Measurements from ENCODE around the gene TMBIM1.

The TMBIM1 gene

GRCh38 chr2:218305383-218305782 is 13.1 kb upstream of the TMBIM1 start:
- Histone ChIP-seq H3K4me3 (ENCODE audit: insufficient read depth, low read depth, low read length) (no peak overlapping the region), H3K27ac (ENCODE audit: insufficient read depth, low read depth, low read length, poor library complexity, severe bottlenecking) (no peak overlapping the region), H3K4me1 (ENCODE audit: control insufficient read depth, insufficient read depth, low read length) (no peaks in the 10 kb centered on the region), H3K9me3 (ENCODE audit: control insufficient read depth, low read length) (no peaks in the 10 kb centered on the region), H3K36me3 (ENCODE audit: control insufficient read depth, insufficient read depth, low read length) (no peaks in the 10 kb centered on the region), H3K27me3 (ENCODE audit: control insufficient read depth, insufficient read depth, low read length, poor library complexity, severe bottlenecking) (no peaks in the 10 kb centered on the region)
- 90 to 92% methylated on average over 5 of the region's 5 CpGs for WGBS, 2 experiments

- Histone ChIP-seq H3K36me3 (ENCODE audit: control insufficient read depth, insufficient read depth, low read length) (no peaks in the 10 kb centered on the region), H3K27ac (ENCODE audit: insufficient read depth, low read depth, low read length, poor library complexity, severe bottlenecking) (no peak overlapping the region)
- WGBS, 2 experiments = 13 to 25% methylated on average over 9 of the region's 9 CpGs
Measured at GRCh38 chr2:218301176-218301819, 9.0 kb upstream of the TMBIM1 start.

GRCh38 chr2:218300141-218300540 is 7.8 kb upstream of the TMBIM1 start:
- H3K27me3 ChIP-seq (ENCODE audit: control insufficient read depth, insufficient read depth, low read length, poor library complexity, severe bottlenecking) = no peaks in the 10 kb centered on the region
- no peaks in the 10 kb centered on the region for H3K4me1 ChIP-seq (ENCODE audit: control insufficient read depth, insufficient read depth, low read length)
- H3K27ac ChIP-seq (ENCODE audit: insufficient read depth, low read depth, low read length, poor library complexity, severe bottlenecking) = no peak overlapping the region
- no peaks in the 10 kb centered on the region for H3K36me3 ChIP-seq (ENCODE audit: control insufficient read depth, insufficient read depth, low read length)
- WGBS, 2 experiments = 87 to 92% methylated on average over 3 to 4 of the region's 4 CpGs
- no peaks in the 10 kb centered on the region for H3K9me3 ChIP-seq (ENCODE audit: control insufficient read depth, low read length)
- H3K4me3 ChIP-seq (ENCODE audit: insufficient read depth, low read depth, low read length) = no peak overlapping the region

More at GRCh38 chr2:218301176-218301819, 9.0 kb upstream of the TMBIM1 start:
- H3K9me3 ChIP-seq (ENCODE audit: control insufficient read depth, low read length) = no peaks in the 10 kb centered on the region
- no peaks in the 10 kb centered on the region for H3K4me1 ChIP-seq (ENCODE audit: control insufficient read depth, insufficient read depth, low read length)
- H3K27me3 ChIP-seq (ENCODE audit: control insufficient read depth, insufficient read depth, low read length, poor library complexity, severe bottlenecking) = no peaks in the 10 kb centered on the region
- H3K4me3 ChIP-seq (ENCODE audit: insufficient read depth, low read depth, low read length) = no peak overlapping the region

GRCh38 chr2:218298314-218298875 is 6.1 kb upstream of the TMBIM1 start:
- WGBS, 2 experiments = 82 to 84% methylated on average over 6 of the region's 6 CpGs
- no peaks in the 10 kb centered on the region for H3K36me3 ChIP-seq (ENCODE audit: control insufficient read depth, insufficient read depth, low read length)

GRCh38 chr2:218296847-218297246 is 4.5 kb upstream of the TMBIM1 start:
- Histone ChIP-seq H3K36me3 (ENCODE audit: control insufficient read depth, insufficient read depth, low read length) (no peaks in the 10 kb centered on the region), H3K9me3 (ENCODE audit: control insufficient read depth, low read length) (no peaks in the 10 kb centered on the region), H3K27me3 (ENCODE audit: control insufficient read depth, insufficient read depth, low read length, poor library complexity, severe bottlenecking) (peaks cover 5% of the 10 kb centered on the region), H3K27ac (ENCODE audit: insufficient read depth, low read depth, low read length, poor library complexity, severe bottlenecking) (no peak overlapping the region), H3K4me1 (ENCODE audit: control insufficient read depth, insufficient read depth, low read length) (no peaks in the 10 kb centered on the region), H3K4me3 (ENCODE audit: insufficient read depth, low read depth, low read length) (no peak overlapping the region)
- 84 to 87% methylated on average over 7 of the region's 7 CpGs for WGBS, 2 experiments

More at GRCh38 chr2:218298314-218298875, 6.1 kb upstream of the TMBIM1 start:
- Histone ChIP-seq H3K27me3 (ENCODE audit: control insufficient read depth, insufficient read depth, low read length, poor library complexity, severe bottlenecking) (no peaks in the 10 kb centered on the region), H3K4me3 (ENCODE audit: insufficient read depth, low read depth, low read length) (no peak overlapping the region), H3K27ac (ENCODE audit: insufficient read depth, low read depth, low read length, poor library complexity, severe bottlenecking) (no peak overlapping the region), H3K9me3 (ENCODE audit: control insufficient read depth, low read length) (no peaks in the 10 kb centered on the region), H3K4me1 (ENCODE audit: control insufficient read depth, insufficient read depth, low read length) (no peaks in the 10 kb centered on the region)

- WGBS, 2 experiments = 92 to 94% methylated on average over 1 of the region's 1 CpG
- no peak overlapping the region for H3K4me3 ChIP-seq (ENCODE audit: insufficient read depth, low read depth, low read length)
Measured at GRCh38 chr2:218296200-218296599, 3.9 kb upstream of the TMBIM1 start.

GRCh38 chr2:218295029-218295428 is 2.7 kb upstream of the TMBIM1 start:
- Histone ChIP-seq H3K36me3 (ENCODE audit: control insufficient read depth, insufficient read depth, low read length) (no peaks in the 10 kb centered on the region), H3K4me1 (ENCODE audit: control insufficient read depth, insufficient read depth, low read length) (peaks cover 4% of the 10 kb centered on the region), H3K9me3 (ENCODE audit: control insufficient read depth, low read length) (no peaks in the 10 kb centered on the region), H3K4me3 (ENCODE audit: insufficient read depth, low read depth, low read length) (no peak overlapping the region), H3K27me3 (ENCODE audit: control insufficient read depth, insufficient read depth, low read length, poor library complexity, severe bottlenecking) (peaks cover 5% of the 10 kb centered on the region), H3K27ac (ENCODE audit: insufficient read depth, low read depth, low read length, poor library complexity, severe bottlenecking) (no peak overlapping the region)
- WGBS, 2 experiments = 88 to 90% methylated on average over 7 of the region's 7 CpGs

More at GRCh38 chr2:218296200-218296599, 3.9 kb upstream of the TMBIM1 start:
- Histone ChIP-seq H3K4me1 (ENCODE audit: control insufficient read depth, insufficient read depth, low read length) (no peaks in the 10 kb centered on the region), H3K27me3 (ENCODE audit: control insufficient read depth, insufficient read depth, low read length, poor library complexity, severe bottlenecking) (peaks cover 5% of the 10 kb centered on the region), H3K27ac (ENCODE audit: insufficient read depth, low read depth, low read length, poor library complexity, severe bottlenecking) (no peak overlapping the region), H3K36me3 (ENCODE audit: control insufficient read depth, insufficient read depth, low read length) (no peaks in the 10 kb centered on the region), H3K9me3 (ENCODE audit: control insufficient read depth, low read length) (no peaks in the 10 kb centered on the region)

GRCh38 chr2:218294430-218295022 is 2.2 kb upstream of the TMBIM1 start:
- peaks cover 5% of the 10 kb centered on the region for H3K27me3 ChIP-seq (ENCODE audit: control insufficient read depth, insufficient read depth, low read length, poor library complexity, severe bottlenecking)
- H3K4me3 ChIP-seq (ENCODE audit: insufficient read depth, low read depth, low read length) = no peak overlapping the region
- H3K36me3 ChIP-seq (ENCODE audit: control insufficient read depth, insufficient read depth, low read length) = no peaks in the 10 kb centered on the region
- 82 to 88% methylated on average over 5 of the region's 5 CpGs for WGBS, 2 experiments
- H3K27ac ChIP-seq (ENCODE audit: insufficient read depth, low read depth, low read length, poor library complexity, severe bottlenecking) = no peak overlapping the region
- peaks cover 9% of the 10 kb centered on the region for H3K4me1 ChIP-seq (ENCODE audit: control insufficient read depth, insufficient read depth, low read length)
- no peaks in the 10 kb centered on the region for H3K9me3 ChIP-seq (ENCODE audit: control insufficient read depth, low read length)

GRCh38 chr2:218293715-218294429 is 1.6 kb upstream of the TMBIM1 start:
- 62 to 67% methylated on average over 4 to 5 of the region's 5 CpGs for WGBS, 2 experiments
- Histone ChIP-seq H3K27me3 (ENCODE audit: control insufficient read depth, insufficient read depth, low read length, poor library complexity, severe bottlenecking) (peaks cover 5% of the 10 kb centered on the region), H3K4me1 (ENCODE audit: control insufficient read depth, insufficient read depth, low read length) (peaks cover 9% of the 10 kb centered on the region), H3K9me3 (ENCODE audit: control insufficient read depth, low read length) (no peaks in the 10 kb centered on the region), H3K4me3 (ENCODE audit: insufficient read depth, low read depth, low read length) (no peak overlapping the region), H3K27ac (ENCODE audit: insufficient read depth, low read depth, low read length, poor library complexity, severe bottlenecking) (no peak overlapping the region), H3K36me3 (ENCODE audit: control insufficient read depth, insufficient read depth, low read length) (no peaks in the 10 kb centered on the region)
